Uterus (tissue), 2 donors: ENCODE results near the gene AIPL1.

Experiments
- POLR2A ChIP-seq, 2 donors: fragments of 450-650 bp; IDR thresholded peaks; one replicate each; pipeline ENCODE4 v1.6.1; 2016; ENCODE audit warnings: antibody characterized with exemption in 2 of 2, mild to moderate bottlenecking in 1 of 2, moderate library complexity in 1 of 2
- TF ChIP-seq, protein P1 (sequence below), 4 experiments: fragments of 200-600 bp in 2 of 4; fragments of 450-650 bp in 2 of 4; sonication (generic) in 2 of 4; IDR thresholded peaks; one replicate each; pipeline ENCODE4 v1.5.1; 2016 to 2019; ENCODE audit warnings: antibody characterized with exemption in 4 of 4, mild to moderate bottlenecking in 2 of 4, moderate library complexity in 1 of 4

DNA sequence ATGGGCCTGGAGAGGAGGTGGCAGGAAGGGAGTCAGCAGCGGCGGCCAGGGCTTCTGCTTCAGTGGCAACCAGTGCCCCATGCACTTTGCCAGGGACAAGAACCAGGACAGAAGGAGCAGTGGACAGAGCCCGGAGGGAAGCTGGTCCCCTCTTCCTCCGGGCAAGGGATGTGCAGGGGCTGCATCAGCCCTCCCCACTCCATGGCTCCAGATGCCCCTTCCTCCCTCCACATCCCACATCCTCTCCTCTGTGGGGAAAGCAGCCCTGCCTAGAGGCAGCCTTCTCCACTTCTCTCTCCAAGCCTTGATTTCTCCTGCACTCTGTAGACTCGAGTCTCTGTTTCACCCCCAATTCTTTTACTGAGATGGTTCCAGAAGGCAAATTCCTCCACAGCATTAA is 50.4 kb downstream of the AIPL1 start:
- TF ChIP-seq, protein P1, sequence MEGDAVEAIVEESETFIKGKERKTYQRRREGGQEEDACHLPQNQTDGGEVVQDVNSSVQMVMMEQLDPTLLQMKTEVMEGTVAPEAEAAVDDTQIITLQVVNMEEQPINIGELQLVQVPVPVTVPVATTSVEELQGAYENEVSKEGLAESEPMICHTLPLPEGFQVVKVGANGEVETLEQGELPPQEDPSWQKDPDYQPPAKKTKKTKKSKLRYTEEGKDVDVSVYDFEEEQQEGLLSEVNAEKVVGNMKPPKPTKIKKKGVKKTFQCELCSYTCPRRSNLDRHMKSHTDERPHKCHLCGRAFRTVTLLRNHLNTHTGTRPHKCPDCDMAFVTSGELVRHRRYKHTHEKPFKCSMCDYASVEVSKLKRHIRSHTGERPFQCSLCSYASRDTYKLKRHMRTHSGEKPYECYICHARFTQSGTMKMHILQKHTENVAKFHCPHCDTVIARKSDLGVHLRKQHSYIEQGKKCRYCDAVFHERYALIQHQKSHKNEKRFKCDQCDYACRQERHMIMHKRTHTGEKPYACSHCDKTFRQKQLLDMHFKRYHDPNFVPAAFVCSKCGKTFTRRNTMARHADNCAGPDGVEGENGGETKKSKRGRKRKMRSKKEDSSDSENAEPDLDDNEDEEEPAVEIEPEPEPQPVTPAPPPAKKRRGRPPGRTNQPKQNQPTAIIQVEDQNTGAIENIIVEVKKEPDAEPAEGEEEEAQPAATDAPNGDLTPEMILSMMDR (IDR thresholded peaks at IDR 0.05): no peak
- no peak for TF ChIP-seq POLR2A (IDR thresholded peaks at IDR 0.05)
